DND-41 (cell line): Measurements from ENCODE around the gene CPED1.
"Not testable (repeated sequence)": the region's sequence is repeated elsewhere in the genome, so short reads cannot be mapped to it uniquely, and the experiment has no call there.

ENCODE experiments used
- ATAC-seq: fragments of 200-7000 bp; cut with Tn5 transposase; 3 replicates; pipeline ENCODE4 v1.9.1; 2021; ENCODE audit warnings: low read depth; ENCODE audit not compliant: insufficient read depth
- DNase-seq: peaks from one replicate; pipeline ENCODE4 v3.0.0-alpha.2; 2020
- H2AFZ ChIP-seq: 2 replicates; pipeline ENCODE4 v1.6.0; 2012; ENCODE audit warnings: low read depth, low read length
- H3K27ac ChIP-seq: 2 replicates; pipeline ENCODE4 v1.5.1; 2012; ENCODE audit warnings: low read length, inconsistent platforms
- H3K27me3 ChIP-seq: fragments of 200-600 bp; sonication (generic); 2 replicates; pipeline ENCODE4 v1.6.0; 2012; ENCODE audit warnings: low read length, mild to moderate bottlenecking, inconsistent platforms; ENCODE audit not compliant: insufficient read depth, poor library complexity
- H3K36me3 ChIP-seq: 2 replicates; pipeline ENCODE4 v1.5.1; 2012; ENCODE audit warnings: low read length, inconsistent platforms; ENCODE audit not compliant: insufficient read depth
- H3K4me1 ChIP-seq: 2 replicates; pipeline ENCODE4 v1.5.1; 2012; ENCODE audit warnings: mild to moderate bottlenecking, low read length; ENCODE audit not compliant: insufficient read depth
- H3K4me2 ChIP-seq: 2 replicates; pipeline ENCODE4 v1.6.0; 2012; ENCODE audit warnings: mild to moderate bottlenecking, moderate library complexity, low read length, inconsistent platforms; ENCODE audit not compliant: insufficient read depth
- H3K4me3 ChIP-seq, 2 experiments: fragments of 200-600 bp in 1 of 2; shearing (Covaris generic) in 1 of 2; 2 replicates each; pipeline ENCODE4 v1.5.1; 2012 to 2016; ENCODE audit warnings: inconsistent platforms in 2 of 2, low read length in 2 of 2, mild to moderate bottlenecking in 2 of 2, low read depth in 1 of 2, moderate library complexity in 1 of 2
- H3K79me2 ChIP-seq: 2 replicates; pipeline ENCODE4 v1.6.0; 2012; ENCODE audit warnings: low read length, inconsistent platforms; ENCODE audit not compliant: insufficient read depth
- H3K9ac ChIP-seq: 2 replicates; pipeline ENCODE4 v1.6.0; 2012; ENCODE audit warnings: low read depth, mild to moderate bottlenecking, inconsistent platforms, low read length, moderate library complexity
- H3K9me3 ChIP-seq: 2 replicates; pipeline ENCODE4 v1.5.1; 2012; ENCODE audit warnings: low read length, moderate library complexity, mild to moderate bottlenecking, inconsistent platforms; ENCODE audit not compliant: insufficient read depth, severe bottlenecking
- H4K20me1 ChIP-seq: 2 replicates; pipeline ENCODE4 v1.6.0; 2012; ENCODE audit warnings: low read length; ENCODE audit not compliant: insufficient read depth
- CTCF ChIP-seq: IDR thresholded peaks from 2 replicates; pipeline ENCODE4 v1.5.1; 2012; ENCODE audit warnings: borderline replicate concordance, low read length, moderate library complexity, mild to moderate bottlenecking; ENCODE audit not compliant: poor library complexity, severe bottlenecking; ENCODE audit errors: extremely low read depth
- EZH2 ChIP-seq: IDR thresholded peaks from 3 replicates; pipeline ENCODE4 v1.6.1; 2012; ENCODE audit warnings: borderline replicate concordance, low read depth, mild to moderate bottlenecking, moderate library complexity, low read length, inconsistent platforms; ENCODE audit not compliant: severe bottlenecking

Gene CPED1

DNA sequence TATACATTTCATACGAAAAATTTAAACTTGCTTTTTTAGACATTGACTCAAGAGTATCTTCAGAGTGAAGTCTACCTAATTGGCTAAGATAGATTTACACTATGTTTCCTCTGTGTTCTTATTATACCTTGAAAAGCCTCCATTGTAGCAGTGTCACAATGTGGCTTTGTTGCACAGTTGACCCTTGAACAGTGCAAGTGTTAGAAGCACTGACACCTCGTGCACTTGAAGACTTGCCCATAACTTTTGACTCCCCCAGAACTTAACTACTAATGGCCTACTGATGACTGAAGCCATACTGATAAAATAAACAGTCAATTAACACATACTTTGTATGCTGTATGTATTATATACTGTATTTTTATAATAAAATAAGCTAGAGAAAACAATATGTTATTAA lies 84.3 kb downstream of the CPED1 start:
- Histone ChIP-seq H2AFZ (no peak overlapping the region), H3K9me3 (no peaks in the 10 kb centered on the region), H3K4me2 (no peak overlapping the region), H3K27me3 (no peaks in the 10 kb centered on the region), H3K27ac (no peak overlapping the region), H3K79me2 (no peaks in the 10 kb centered on the region), H4K20me1 (no peaks in the 10 kb centered on the region), H3K9ac (no peak overlapping the region), H3K4me1 (no peaks in the 10 kb centered on the region), H3K36me3 (no peaks in the 10 kb centered on the region), H3K4me3 (no peak overlapping the region)
- TF ChIP-seq EZH2 = no peak
- no peak for ATAC-seq
- no peak for DNase-seq

GRCh38 chr7:121073463-121074099 lies 85.1 kb downstream of the CPED1 start:
- no peaks in the 10 kb centered on the region for H3K79me2 ChIP-seq
- TF ChIP-seq EZH2 (no peak), CTCF (no peak)
- H3K4me3 ChIP-seq = no peak overlapping the region
- H3K27me3 ChIP-seq = no peaks in the 10 kb centered on the region
- no peaks in the 10 kb centered on the region for H3K4me1 ChIP-seq
- ATAC-seq (no peak), DNase-seq (no peak)
- no peak overlapping the region for H2AFZ ChIP-seq
- no peak overlapping the region for H3K27ac ChIP-seq
- H3K9ac ChIP-seq = no peak overlapping the region
- no peaks in the 10 kb centered on the region for H3K36me3 ChIP-seq
- no peak overlapping the region for H3K4me2 ChIP-seq
- no peaks in the 10 kb centered on the region for H4K20me1 ChIP-seq
- no peaks in the 10 kb centered on the region for H3K9me3 ChIP-seq

DNA sequence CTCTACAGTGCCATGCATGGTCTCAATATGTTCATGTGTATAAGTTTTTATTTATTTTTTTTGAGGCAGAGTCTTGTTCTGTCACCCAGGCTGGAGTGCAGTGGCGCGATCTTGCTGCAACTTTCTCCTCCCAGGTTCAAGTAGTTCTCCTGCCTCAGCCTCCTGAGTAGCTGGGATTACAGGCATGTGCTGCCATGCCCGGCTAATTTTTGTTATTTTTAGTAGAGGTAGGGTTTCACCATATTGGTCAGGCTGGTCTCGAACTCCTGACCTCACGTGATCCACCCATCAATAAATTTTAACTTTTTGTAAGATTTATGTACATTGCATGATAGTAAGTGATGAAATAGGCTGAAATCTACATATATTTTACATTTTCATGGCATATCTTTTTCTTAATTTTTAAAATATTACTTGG lies 86.9 kb downstream of the CPED1 start:
- H3K9ac ChIP-seq, H2AFZ ChIP-seq, H3K79me2 ChIP-seq, H3K27ac ChIP-seq, H3K4me1 ChIP-seq, H3K36me3 ChIP-seq, H3K4me3 ChIP-seq, H3K9me3 ChIP-seq, ATAC-seq, DNase-seq, H3K27me3 ChIP-seq, H3K4me2 ChIP-seq, H4K20me1 ChIP-seq: not testable (repeated sequence)

DNA sequence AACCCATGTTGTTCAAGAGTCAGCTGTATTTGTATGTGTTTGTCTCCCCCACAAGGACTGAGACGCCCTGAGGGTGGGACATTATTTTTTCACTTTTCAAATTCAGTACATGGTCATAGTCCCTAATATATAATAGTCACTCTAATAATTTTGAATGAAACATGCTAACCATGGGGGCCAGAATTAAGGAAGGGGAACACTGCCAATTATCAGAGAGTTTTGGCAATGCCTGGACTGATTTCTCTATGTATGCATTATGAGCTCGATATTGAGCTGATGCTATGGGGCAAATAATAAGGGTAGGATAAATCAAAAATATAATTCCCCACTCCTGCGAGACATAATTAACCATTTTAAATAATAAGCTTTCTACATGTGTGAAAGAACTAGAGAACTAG lies 87.4 kb downstream of the CPED1 start:
- no peaks in the 10 kb centered on the region for H3K4me1 ChIP-seq
- H4K20me1 ChIP-seq = no peaks in the 10 kb centered on the region
- H3K27ac ChIP-seq = no peak overlapping the region
- H3K9me3 ChIP-seq = no peaks in the 10 kb centered on the region
- no peaks in the 10 kb centered on the region for H3K27me3 ChIP-seq
- H2AFZ ChIP-seq = no peak overlapping the region
- no peaks in the 10 kb centered on the region for H3K36me3 ChIP-seq
- TF ChIP-seq CTCF (no peak), EZH2 (no peak)
- H3K79me2 ChIP-seq = no peaks in the 10 kb centered on the region
- DNase-seq (no peak), ATAC-seq (no peak)
- H3K4me3 ChIP-seq = no peak overlapping the region
- H3K9ac ChIP-seq = no peak overlapping the region
- H3K4me2 ChIP-seq = no peak overlapping the region
